ENCODE data around the gene RBM18. TPM values are rescaled to one million over a fixed set of nuclear protein-coding genes. Genes with fewer than 3 reads are reported as not detected.

RBM18 gene
- total RNA-seq, 1 experiment from 2014 or later = 30.8 TPM

DNA sequence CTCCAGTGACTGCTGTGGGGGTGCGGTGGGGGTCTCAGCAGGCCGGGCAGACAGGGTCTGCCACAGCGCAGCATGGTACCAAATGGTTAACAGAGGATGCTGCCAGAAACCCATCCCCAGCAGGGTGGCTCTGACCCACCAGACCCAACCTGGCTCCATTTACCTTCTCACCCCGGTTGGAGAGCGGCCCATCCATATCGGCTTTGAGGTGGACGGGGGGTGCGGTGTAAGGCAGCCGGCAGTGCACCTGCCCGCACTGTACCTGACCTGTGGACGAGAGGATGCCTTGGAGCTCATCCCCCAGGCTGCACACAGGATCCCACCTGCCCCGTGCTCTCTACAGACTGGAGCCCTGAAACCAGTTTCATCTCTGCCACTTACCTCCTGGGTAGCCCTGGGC is 55.2 kb downstream of the RBM18 start:
- no peaks in the 10 kb centered on the region for H3K36me3 ChIP-seq (ENCODE audit: insufficient read depth, low read length, poor library complexity, severe bottlenecking)
- intact Hi-C loops (cut with micrococcal nuclease; ENCODE audit: unreplicated experiment) = no loop called here
- ChIA-PET CTCF (interaction anchor here (0.6 kb wide), 1 partner anchor 142 kb away, joined by 5 read pairs; no protein-coding TSS in a partner anchor), POLR2A (ENCODE audit: low non-redundant PET) (no interaction called here)
- TF ChIP-seq EZH2 (IDR thresholded peaks at IDR 0.05; ENCODE audit: borderline replicate concordance, low read depth, low read length, poor library complexity, severe bottlenecking) = no peak
- TF ChIP-seq, protein P1, sequence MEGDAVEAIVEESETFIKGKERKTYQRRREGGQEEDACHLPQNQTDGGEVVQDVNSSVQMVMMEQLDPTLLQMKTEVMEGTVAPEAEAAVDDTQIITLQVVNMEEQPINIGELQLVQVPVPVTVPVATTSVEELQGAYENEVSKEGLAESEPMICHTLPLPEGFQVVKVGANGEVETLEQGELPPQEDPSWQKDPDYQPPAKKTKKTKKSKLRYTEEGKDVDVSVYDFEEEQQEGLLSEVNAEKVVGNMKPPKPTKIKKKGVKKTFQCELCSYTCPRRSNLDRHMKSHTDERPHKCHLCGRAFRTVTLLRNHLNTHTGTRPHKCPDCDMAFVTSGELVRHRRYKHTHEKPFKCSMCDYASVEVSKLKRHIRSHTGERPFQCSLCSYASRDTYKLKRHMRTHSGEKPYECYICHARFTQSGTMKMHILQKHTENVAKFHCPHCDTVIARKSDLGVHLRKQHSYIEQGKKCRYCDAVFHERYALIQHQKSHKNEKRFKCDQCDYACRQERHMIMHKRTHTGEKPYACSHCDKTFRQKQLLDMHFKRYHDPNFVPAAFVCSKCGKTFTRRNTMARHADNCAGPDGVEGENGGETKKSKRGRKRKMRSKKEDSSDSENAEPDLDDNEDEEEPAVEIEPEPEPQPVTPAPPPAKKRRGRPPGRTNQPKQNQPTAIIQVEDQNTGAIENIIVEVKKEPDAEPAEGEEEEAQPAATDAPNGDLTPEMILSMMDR (conservative IDR thresholded peaks at IDR 0.05; ENCODE audit: low read depth, low read length) = no peak
- no peak overlapping the region for H3K27ac ChIP-seq (ENCODE audit: low read depth, low read length, poor library complexity, severe bottlenecking)
- peaks cover 64% of the 10 kb centered on the region for H3K27me3 ChIP-seq (replicated peaks; ENCODE audit: insufficient read depth, low read depth, low read length, poor library complexity)
- H3K4me3 ChIP-seq (ENCODE audit: low read depth, low read length, poor library complexity, severe bottlenecking) = no peak overlapping the region
- BruUV-seq (replicated peaks) = no TSS peak
- H3K4me1 ChIP-seq (ENCODE audit: insufficient read depth, low read length, poor library complexity, severe bottlenecking) = peaks cover 8% of the 10 kb centered on the region
- no peak for DNase-seq (ENCODE audit: low spot score)
- no peaks in the 10 kb centered on the region for H3K9me3 ChIP-seq (ENCODE audit: low read depth, low read length, poor library complexity, severe bottlenecking)

DNA sequence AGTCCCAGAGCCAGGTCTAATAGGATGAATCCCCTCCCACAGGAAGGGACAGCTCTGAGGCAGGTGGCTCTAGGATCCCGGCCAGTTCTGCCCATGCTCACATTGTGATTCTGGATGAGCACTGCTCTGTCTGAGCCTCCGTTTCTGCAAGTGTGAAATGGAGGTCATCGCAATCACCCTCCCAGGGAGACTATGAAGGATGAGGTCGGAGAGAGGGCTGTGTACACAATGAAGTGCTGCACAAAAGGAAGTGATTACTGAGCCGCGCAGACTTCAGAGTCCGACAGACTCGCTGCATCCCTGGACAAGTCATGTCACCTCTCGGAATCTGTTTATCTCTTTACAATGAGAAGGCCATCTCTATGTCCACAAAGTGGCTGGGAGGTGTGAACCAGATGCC is 57.5 kb downstream of the RBM18 start:
- BruUV-seq (replicated peaks) = no TSS peak
- DNase-seq (ENCODE audit: low spot score) = no peak
- Histone ChIP-seq H3K4me1 (ENCODE audit: insufficient read depth, low read length, poor library complexity, severe bottlenecking) (no peaks in the 10 kb centered on the region), H3K27me3 (replicated peaks; ENCODE audit: insufficient read depth, low read depth, low read length, poor library complexity) (peaks cover 41% of the 10 kb centered on the region), H3K27ac (ENCODE audit: low read depth, low read length, poor library complexity, severe bottlenecking) (no peak overlapping the region), H3K36me3 (ENCODE audit: insufficient read depth, low read length, poor library complexity, severe bottlenecking) (no peaks in the 10 kb centered on the region), H3K4me3 (ENCODE audit: low read depth, low read length, poor library complexity, severe bottlenecking) (no peak overlapping the region), H3K9me3 (ENCODE audit: low read depth, low read length, poor library complexity, severe bottlenecking) (no peaks in the 10 kb centered on the region)
- intact Hi-C loops (cut with micrococcal nuclease; ENCODE audit: unreplicated experiment) = no loop called here
- no peak for TF ChIP-seq EZH2 (IDR thresholded peaks at IDR 0.05; ENCODE audit: borderline replicate concordance, low read depth, low read length, poor library complexity, severe bottlenecking)
- TF ChIP-seq, protein P1 (conservative IDR thresholded peaks at IDR 0.05; ENCODE audit: low read depth, low read length) = no peak
- CTCF ChIA-PET = no interaction called here
- POLR2A ChIA-PET (ENCODE audit: low non-redundant PET) = no interaction called here

DNA sequence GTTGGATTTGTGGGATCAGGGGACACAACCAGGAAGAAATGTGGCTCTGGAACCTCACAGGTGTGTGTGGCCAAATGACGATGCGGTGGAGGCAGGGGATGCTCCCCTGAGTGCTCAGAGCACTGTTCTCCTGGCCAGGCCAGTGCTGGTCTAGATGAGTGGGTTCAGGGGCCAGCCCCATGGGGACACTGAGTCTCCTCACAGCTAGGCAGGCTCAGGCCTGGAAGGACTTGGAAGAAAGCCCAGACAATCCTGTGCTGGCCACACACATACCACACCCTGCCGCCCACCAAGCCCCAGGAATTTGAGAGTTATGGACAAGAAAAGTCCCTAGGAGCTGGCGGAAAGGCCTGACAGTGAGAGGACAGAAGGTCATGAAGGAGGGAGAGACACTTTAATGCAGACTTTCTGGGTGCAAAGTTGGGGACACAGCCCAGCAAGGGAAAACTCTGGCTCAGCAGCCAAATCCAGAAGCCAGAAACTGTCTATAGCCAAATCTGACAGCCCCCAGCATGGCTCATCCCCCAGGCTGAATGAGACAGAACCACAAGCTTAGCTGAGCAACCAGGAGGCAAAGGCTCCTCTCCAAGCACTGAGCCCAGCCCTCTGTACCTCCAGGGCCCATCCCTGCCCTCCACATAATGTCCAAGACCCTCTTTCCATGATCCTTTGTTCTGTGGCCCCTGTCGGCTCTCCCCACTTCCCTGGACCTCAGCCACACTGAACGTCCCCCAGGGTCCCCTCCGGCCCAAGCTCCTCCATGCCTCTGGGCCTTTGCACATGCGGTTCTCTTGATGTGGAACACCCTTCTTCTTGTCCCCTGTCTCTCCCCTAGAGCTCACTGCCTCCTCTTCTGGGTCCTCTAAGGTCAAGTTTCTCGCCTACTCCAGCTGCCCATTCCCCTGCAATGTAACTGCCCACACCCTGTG is 58.3 kb downstream of the RBM18 start:
- Histone ChIP-seq H3K36me3 (ENCODE audit: insufficient read depth, low read length, poor library complexity, severe bottlenecking) (no peaks in the 10 kb centered on the region), H3K4me1 (ENCODE audit: insufficient read depth, low read length, poor library complexity, severe bottlenecking) (no peaks in the 10 kb centered on the region), H3K27ac (ENCODE audit: low read depth, low read length, poor library complexity, severe bottlenecking) (no peak overlapping the region), H3K27me3 (replicated peaks; ENCODE audit: insufficient read depth, low read depth, low read length, poor library complexity) (peaks cover 34% of the 10 kb centered on the region), H3K4me3 (ENCODE audit: low read depth, low read length, poor library complexity, severe bottlenecking) (no peak overlapping the region), H3K9me3 (ENCODE audit: low read depth, low read length, poor library complexity, severe bottlenecking) (no peaks in the 10 kb centered on the region)
- CTCF ChIA-PET = no interaction called here
- TF ChIP-seq, protein P1 (conservative IDR thresholded peaks at IDR 0.05; ENCODE audit: low read depth, low read length) = no peak
- TF ChIP-seq EZH2 (IDR thresholded peaks at IDR 0.05; ENCODE audit: borderline replicate concordance, low read depth, low read length, poor library complexity, severe bottlenecking) = no peak
- no peak for DNase-seq (ENCODE audit: low spot score)
- POLR2A ChIA-PET (ENCODE audit: low non-redundant PET) = no interaction called here
- intact Hi-C loops (cut with micrococcal nuclease; ENCODE audit: unreplicated experiment) = no loop called here
- BruUV-seq (replicated peaks) = no TSS peak
